ENCODE data around the gene PQBP1. TPM values are rescaled to one million over a fixed set of nuclear protein-coding genes. Genes with fewer than 3 reads are reported as not detected.
A peak's percentile ranks its signal among the peaks of the same experiment; 100 is the strongest.

PQBP1 gene
- total and polyA plus RNA-seq, 2 donors (not counting 1 experiment from before 2014, with no cell fraction given): 41.1 to 57.0 TPM

GRCh38 chrX:48936429-48937053, 38.8 kb downstream of the PQBP1 start:
- no peaks in the 10 kb centered on the region for H3K27me3 ChIP-seq (ENCODE audit: control insufficient read depth, insufficient read depth, low read length)

GRCh38 chrX:48937054-48937907, 39.6 kb downstream of the PQBP1 start:
- DNase-seq (ENCODE audit: low read depth in 2 of 2): peak in 1 of 2 donors; percentile 51
- Histone ChIP-seq H3K36me3 (ENCODE audit: control insufficient read depth, insufficient read depth, low read length) (peaks cover 2% of the 10 kb centered on the region), H3K4me3 (replicated peaks in 1 of 4; ENCODE audit: control extremely low read depth in 1 of 4, insufficient read depth in 1 of 4, low read depth in 3 of 4, low read length in 4 of 4) (no peak overlapping the region), H3K27ac (ENCODE audit: insufficient read depth, low read length) (no peak overlapping the region), H4K20me1 (ENCODE audit: control insufficient read depth, extremely low read depth, insufficient read depth, low read length) (no peaks in the 10 kb centered on the region), H3K27me3 (ENCODE audit: control insufficient read depth, insufficient read depth, low read length) (no peaks in the 10 kb centered on the region), H2AFZ (ENCODE audit: low read length) (no peak overlapping the region), H3K4me1 (ENCODE audit: control insufficient read depth, extremely low read depth, insufficient read depth, low read length) (no peaks in the 10 kb centered on the region), H3K4me2 (ENCODE audit: extremely low read depth, insufficient read depth, low read length) (no peak overlapping the region), H3K9me3 (ENCODE audit: control insufficient read depth, insufficient read depth, low read depth, low read length) (no peaks in the 10 kb centered on the region), H3K9ac (ENCODE audit: insufficient read depth, low read length) (no peak overlapping the region), H3K79me2 (ENCODE audit: control insufficient read depth, insufficient read depth, low read length) (peaks cover 5% of the 10 kb centered on the region)
- TF ChIP-seq, protein P1, sequence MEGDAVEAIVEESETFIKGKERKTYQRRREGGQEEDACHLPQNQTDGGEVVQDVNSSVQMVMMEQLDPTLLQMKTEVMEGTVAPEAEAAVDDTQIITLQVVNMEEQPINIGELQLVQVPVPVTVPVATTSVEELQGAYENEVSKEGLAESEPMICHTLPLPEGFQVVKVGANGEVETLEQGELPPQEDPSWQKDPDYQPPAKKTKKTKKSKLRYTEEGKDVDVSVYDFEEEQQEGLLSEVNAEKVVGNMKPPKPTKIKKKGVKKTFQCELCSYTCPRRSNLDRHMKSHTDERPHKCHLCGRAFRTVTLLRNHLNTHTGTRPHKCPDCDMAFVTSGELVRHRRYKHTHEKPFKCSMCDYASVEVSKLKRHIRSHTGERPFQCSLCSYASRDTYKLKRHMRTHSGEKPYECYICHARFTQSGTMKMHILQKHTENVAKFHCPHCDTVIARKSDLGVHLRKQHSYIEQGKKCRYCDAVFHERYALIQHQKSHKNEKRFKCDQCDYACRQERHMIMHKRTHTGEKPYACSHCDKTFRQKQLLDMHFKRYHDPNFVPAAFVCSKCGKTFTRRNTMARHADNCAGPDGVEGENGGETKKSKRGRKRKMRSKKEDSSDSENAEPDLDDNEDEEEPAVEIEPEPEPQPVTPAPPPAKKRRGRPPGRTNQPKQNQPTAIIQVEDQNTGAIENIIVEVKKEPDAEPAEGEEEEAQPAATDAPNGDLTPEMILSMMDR (conservative IDR thresholded peaks at IDR 0.05 in 1 of 2, IDR thresholded peaks at IDR 0.05 in 1 of 2; ENCODE audit: low read depth in 1 of 2, low read length in 2 of 2): peak in 1 of 2 donors; percentile 20
- no peak for TF ChIP-seq EZH2 (IDR thresholded peaks at IDR 0.05; ENCODE audit: low read length, missing control alignments)

More at GRCh38 chrX:48936429-48937053, 38.8 kb downstream of the PQBP1 start:
- Histone ChIP-seq H3K36me3 (ENCODE audit: control insufficient read depth, insufficient read depth, low read length) (peaks cover 2% of the 10 kb centered on the region), H4K20me1 (ENCODE audit: control insufficient read depth, extremely low read depth, insufficient read depth, low read length) (no peaks in the 10 kb centered on the region), H3K4me2 (ENCODE audit: extremely low read depth, insufficient read depth, low read length) (no peak overlapping the region), H3K4me1 (ENCODE audit: control insufficient read depth, extremely low read depth, insufficient read depth, low read length) (no peaks in the 10 kb centered on the region), H3K9ac (ENCODE audit: insufficient read depth, low read length) (no peak overlapping the region), H3K27ac (ENCODE audit: insufficient read depth, low read length) (no peak overlapping the region), H3K79me2 (ENCODE audit: control insufficient read depth, insufficient read depth, low read length) (peaks cover 5% of the 10 kb centered on the region), H3K9me3 (ENCODE audit: control insufficient read depth, insufficient read depth, low read depth, low read length) (no peaks in the 10 kb centered on the region), H3K4me3 (replicated peaks in 1 of 4; ENCODE audit: control extremely low read depth in 1 of 4, insufficient read depth in 1 of 4, low read depth in 3 of 4, low read length in 4 of 4) (no peak overlapping the region), H2AFZ (ENCODE audit: low read length) (no peak overlapping the region)
- DNase-seq (ENCODE audit: low read depth in 2 of 2): no peak
- TF ChIP-seq, protein P1 (conservative IDR thresholded peaks at IDR 0.05 in 1 of 2, IDR thresholded peaks at IDR 0.05 in 1 of 2; ENCODE audit: low read depth in 1 of 2, low read length in 2 of 2): no peak
- TF ChIP-seq EZH2 (IDR thresholded peaks at IDR 0.05; ENCODE audit: low read length, missing control alignments): no peak

GRCh38 chrX:48938721-48939425, 41.1 kb downstream of the PQBP1 start:
- H2AFZ ChIP-seq (ENCODE audit: low read length): no peak overlapping the region
- peaks cover 5% of the 10 kb centered on the region for H3K79me2 ChIP-seq (ENCODE audit: control insufficient read depth, insufficient read depth, low read length)
- no peaks in the 10 kb centered on the region for H3K4me1 ChIP-seq (ENCODE audit: control insufficient read depth, extremely low read depth, insufficient read depth, low read length)
- no peak overlapping the region for H3K4me3 ChIP-seq (replicated peaks in 1 of 4; ENCODE audit: control extremely low read depth in 1 of 4, insufficient read depth in 1 of 4, low read depth in 3 of 4, low read length in 4 of 4)
- no peaks in the 10 kb centered on the region for H3K9me3 ChIP-seq (ENCODE audit: control insufficient read depth, insufficient read depth, low read depth, low read length)
- TF ChIP-seq EZH2 (IDR thresholded peaks at IDR 0.05; ENCODE audit: low read length, missing control alignments): no peak
- TF ChIP-seq, protein P1 (conservative IDR thresholded peaks at IDR 0.05 in 1 of 2, IDR thresholded peaks at IDR 0.05 in 1 of 2; ENCODE audit: low read depth in 1 of 2, low read length in 2 of 2): no peak
- H3K9ac ChIP-seq (ENCODE audit: insufficient read depth, low read length): no peak overlapping the region
- no peak for DNase-seq (ENCODE audit: low read depth in 2 of 2)
- no peak overlapping the region for H3K4me2 ChIP-seq (ENCODE audit: extremely low read depth, insufficient read depth, low read length)
- H3K36me3 ChIP-seq (ENCODE audit: control insufficient read depth, insufficient read depth, low read length): peaks cover 2% of the 10 kb centered on the region
- no peaks in the 10 kb centered on the region for H4K20me1 ChIP-seq (ENCODE audit: control insufficient read depth, extremely low read depth, insufficient read depth, low read length)
- no peaks in the 10 kb centered on the region for H3K27me3 ChIP-seq (ENCODE audit: control insufficient read depth, insufficient read depth, low read length)
- H3K27ac ChIP-seq (ENCODE audit: insufficient read depth, low read length): no peak overlapping the region
